Stimulated activated CD8-positive, alpha-beta memory T cell treated with anti-CD3 and anti-CD28 coated beads, Interleukin-15, amount 100 ng/mL, for 1 hour (primary cell): ENCODE measurements around the gene TMEM45B.
A peak's percentile ranks its signal among the peaks of the same experiment; 100 is the strongest.
"Not testable (repeated sequence)": the region's sequence is repeated elsewhere in the genome, so short reads cannot be mapped to it uniquely, and the experiment has no call there.

Experiments used
- DNase-seq: peaks from one replicate; pipeline ENCODE4 v3.0.0-alpha.2; 2020; ENCODE audit warnings: low read depth

The TMEM45B gene

GRCh38 chr11:129853518-129854231, 38.0 kb downstream of the TMEM45B start:
- DNase-seq: peak; percentile 20

GRCh38 chr11:129854232-129854805, 38.7 kb downstream of the TMEM45B start:
- DNase-seq: no peak

- no peak for DNase-seq
These were observed 39.4 kb downstream of the TMEM45B start for GRCh38 chr11:129855086-129855485.

GRCh38 chr11:129856036-129856435, 40.4 kb downstream of the TMEM45B start:
- no peak for DNase-seq

- no peak for DNase-seq
These were observed 46.3 kb downstream of the TMEM45B start for GRCh38 chr11:129861702-129862522.

GRCh38 chr11:129864811-129865210, 49.2 kb downstream of the TMEM45B start:
- no peak for DNase-seq

- DNase-seq: no peak
These were observed 50.1 kb downstream of the TMEM45B start for GRCh38 chr11:129865701-129866100.

- no peak for DNase-seq
These were observed 50.7 kb downstream of the TMEM45B start for GRCh38 chr11:129866311-129866710.

- DNase-seq: not testable (repeated sequence)
These were observed 53.0 kb downstream of the TMEM45B start for GRCh38 chr11:129868626-129869025.

- DNase-seq: no peak
These were observed 56.3 kb downstream of the TMEM45B start for GRCh38 chr11:129871914-129872313.

GRCh38 chr11:129880311-129880710, 64.7 kb downstream of the TMEM45B start:
- no peak for DNase-seq

- no peak for DNase-seq
These were observed 66.0 kb downstream of the TMEM45B start for GRCh38 chr11:129881570-129882170.

- no peak for DNase-seq
These were observed 68.9 kb downstream of the TMEM45B start for GRCh38 chr11:129884581-129884980.

- no peak for DNase-seq
These were observed 69.7 kb downstream of the TMEM45B start for GRCh38 chr11:129885381-129885780.

- no peak for DNase-seq
These were observed 72.8 kb downstream of the TMEM45B start for GRCh38 chr11:129888451-129888850.

- no peak for DNase-seq
These were observed 78.9 kb downstream of the TMEM45B start for GRCh38 chr11:129894278-129895125.

- peak; percentile 73 for DNase-seq
These were observed 79.7 kb downstream of the TMEM45B start, which contains the start of gene NFRKB for GRCh38 chr11:129895126-129896041. NFRKB (minus strand) TSS chr11:129895578; CDS start chr11:129892849, 2,729 bp downstream.

GRCh38 chr11:129896062-129896461, 80.4 kb downstream of the TMEM45B start:
- DNase-seq: no peak

GRCh38 chr11:129905402-129905801, 89.8 kb downstream of the TMEM45B start:
- no peak for DNase-seq
